HEK293T (cell line): Measurements from ENCODE around the gene CFAP410.

Source experiments
- ARNT ChIP-seq: fragments of 450-650 bp; IDR thresholded peaks from 2 replicates; pipeline ENCODE4 v1.6.1; 2017; ENCODE audit warnings: mild to moderate bottlenecking
- CTBP1 ChIP-seq: fragments of 450-650 bp; IDR thresholded peaks from 2 replicates; pipeline ENCODE4 v1.6.1; 2016; ENCODE audit warnings: borderline replicate concordance
- FOXM1 ChIP-seq: fragments of 450-650 bp; IDR thresholded peaks from 2 replicates; pipeline ENCODE4 v1.6.1; 2017; ENCODE audit warnings: mild to moderate bottlenecking, borderline replicate concordance
- L3MBTL2 ChIP-seq: fragments of 450-650 bp; conservative IDR thresholded peaks from 2 replicates; pipeline ENCODE4 v1.6.1; 2016; ENCODE audit warnings: mild to moderate bottlenecking
- SP1 ChIP-seq: fragments of 450-650 bp; IDR thresholded peaks from 2 replicates; pipeline ENCODE4 v1.6.1; 2017

- TF ChIP-seq L3MBTL2 = no peak
- no peak for TF ChIP-seq SP1
- no peak for TF ChIP-seq ARNT
- TF ChIP-seq FOXM1 = no peak
- TF ChIP-seq CTBP1 = no peak
Observed at GRCh38 chr21:44285138-44285992, 53.8 kb downstream of the CFAP410 start, which contains the start of gene AIRE.
